ENCODE measurements around the gene TTC21A.

DNA sequence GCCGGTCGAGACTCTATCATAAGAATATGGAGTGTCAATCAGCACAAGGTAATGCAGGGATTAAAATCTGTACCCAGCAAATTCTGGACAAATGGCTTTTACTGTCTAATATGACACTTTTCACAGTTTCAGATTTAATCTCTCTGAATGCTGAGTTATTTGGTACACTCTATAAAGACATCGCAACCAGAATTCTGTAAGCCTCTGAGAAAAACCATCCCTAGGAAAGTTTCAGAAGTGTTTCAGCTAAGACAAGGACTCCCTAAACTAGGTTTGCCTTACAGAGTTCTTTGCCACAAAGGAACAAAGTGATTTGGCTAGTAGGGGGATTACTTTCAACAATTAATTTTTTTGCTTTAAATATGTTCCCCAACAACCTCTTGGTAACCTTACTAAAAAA lies 44.3 kb upstream of the TTC21A start:
- TF ChIP-seq POLR2A (IDR thresholded peaks at IDR 0.05): no peak
- TF ChIP-seq, protein P1, sequence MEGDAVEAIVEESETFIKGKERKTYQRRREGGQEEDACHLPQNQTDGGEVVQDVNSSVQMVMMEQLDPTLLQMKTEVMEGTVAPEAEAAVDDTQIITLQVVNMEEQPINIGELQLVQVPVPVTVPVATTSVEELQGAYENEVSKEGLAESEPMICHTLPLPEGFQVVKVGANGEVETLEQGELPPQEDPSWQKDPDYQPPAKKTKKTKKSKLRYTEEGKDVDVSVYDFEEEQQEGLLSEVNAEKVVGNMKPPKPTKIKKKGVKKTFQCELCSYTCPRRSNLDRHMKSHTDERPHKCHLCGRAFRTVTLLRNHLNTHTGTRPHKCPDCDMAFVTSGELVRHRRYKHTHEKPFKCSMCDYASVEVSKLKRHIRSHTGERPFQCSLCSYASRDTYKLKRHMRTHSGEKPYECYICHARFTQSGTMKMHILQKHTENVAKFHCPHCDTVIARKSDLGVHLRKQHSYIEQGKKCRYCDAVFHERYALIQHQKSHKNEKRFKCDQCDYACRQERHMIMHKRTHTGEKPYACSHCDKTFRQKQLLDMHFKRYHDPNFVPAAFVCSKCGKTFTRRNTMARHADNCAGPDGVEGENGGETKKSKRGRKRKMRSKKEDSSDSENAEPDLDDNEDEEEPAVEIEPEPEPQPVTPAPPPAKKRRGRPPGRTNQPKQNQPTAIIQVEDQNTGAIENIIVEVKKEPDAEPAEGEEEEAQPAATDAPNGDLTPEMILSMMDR (IDR thresholded peaks at IDR 0.05): no peak
